G401.6 (cell line): Measurements from ENCODE around the gene ALG12.

ENCODE experiments used
- FAIRE-seq: peaks from 2 replicates; lab custom pipeline; 2012; peaks lifted over from hg19 to GRCh38; lab: Jason Lieb, UNC

Gene ALG12

GRCh38 chr22:49886346-49887063 is 31.7 kb downstream of the ALG12 start:
- FAIRE-seq = no peak

- no peak for FAIRE-seq
Measured at GRCh38 chr22:49885881-49886280, 32.4 kb downstream of the ALG12 start.

- no peak for FAIRE-seq
Measured at GRCh38 chr22:49885281-49885680, 33.0 kb downstream of the ALG12 start.

- no peak for FAIRE-seq
Measured at GRCh38 chr22:49884503-49885260, 33.6 kb downstream of the ALG12 start.

GRCh38 chr22:49884075-49884474 is 34.2 kb downstream of the ALG12 start:
- FAIRE-seq = no peak

- FAIRE-seq = no peak
Measured at GRCh38 chr22:49883294-49883640, 35.0 kb downstream of the ALG12 start.

GRCh38 chr22:49882519-49883293 is 35.5 kb downstream of the ALG12 start:
- FAIRE-seq = no peak

- FAIRE-seq = no peak
Measured at GRCh38 chr22:49881856-49882255, 36.4 kb downstream of the ALG12 start.

GRCh38 chr22:49880281-49880680 is 38.0 kb downstream of the ALG12 start:
- no peak for FAIRE-seq

GRCh38 chr22:49879871-49880270 is 38.4 kb downstream of the ALG12 start:
- no peak for FAIRE-seq

- FAIRE-seq = no peak
Measured at GRCh38 chr22:49878206-49878605, 40.0 kb downstream of the ALG12 start.

GRCh38 chr22:49877642-49878041 is 40.6 kb downstream of the ALG12 start:
- FAIRE-seq = no peak

- no peak for FAIRE-seq
Measured at GRCh38 chr22:49873228-49873940, 44.9 kb downstream of the ALG12 start.

GRCh38 chr22:49872347-49872746 is 45.9 kb downstream of the ALG12 start:
- FAIRE-seq = no peak

- no peak for FAIRE-seq
Measured at GRCh38 chr22:49871482-49871881, 46.8 kb downstream of the ALG12 start.

- FAIRE-seq = no peak
Measured at GRCh38 chr22:49869845-49870712, 48.2 kb downstream of the ALG12 start.

- no peak for FAIRE-seq
Measured at GRCh38 chr22:49869086-49869830, 49.0 kb downstream of the ALG12 start.

GRCh38 chr22:49867303-49868265 is 50.7 kb downstream of the ALG12 start:
- FAIRE-seq = no peak

- FAIRE-seq = no peak
Measured at GRCh38 chr22:49866646-49867045, 51.6 kb downstream of the ALG12 start.

- no peak for FAIRE-seq
Measured at GRCh38 chr22:49866134-49866533, 52.1 kb downstream of the ALG12 start.
